Adrenal gland (tissue), 12 donors: Measurements from ENCODE around the gene CALN1. TPM values are rescaled to one million over a fixed set of nuclear protein-coding genes. Genes with fewer than 3 reads are reported as not detected.

Experiments used
- DNase-seq, 7 donors: peaks; one replicate each; pipeline ENCODE4 v3.0.0-alpha.2; 2019 to 2020
- H3K27ac ChIP-seq, 5 donors: fragments of 200-600 bp; sonication (generic) in 4 of 5; 1 replicate in 3 of 5; 2 replicates in 2 of 5; pipeline versions ENCODE4 v1.5.1 to v1.8.0; 2016 to 2020; ENCODE audit warnings: mild to moderate bottlenecking in 1 of 5
- H3K27me3 ChIP-seq: fragments of 200-600 bp; 2 replicates; pipeline ENCODE4 v1.8.0; 2021
- H3K36me3 ChIP-seq, 2 donors: fragments of 200-600 bp; replicated peaks in 1 of 2; 1 replicate in 1 of 2; 2 replicates in 1 of 2; pipeline versions ENCODE4 v1.5.1 to v1.8.0; 2018 to 2022
- H3K4me1 ChIP-seq, 2 donors: fragments of 200-600 bp; replicated peaks in 1 of 2; 1 replicate in 1 of 2; 2 replicates in 1 of 2; pipeline versions ENCODE4 v1.5.1 to v1.8.0; 2018 to 2021
- H3K4me3 ChIP-seq, 4 donors: fragments of 200-600 bp; sonication (generic) in 3 of 4; one replicate each; pipeline ENCODE4 v1.5.1; 2016 to 2018
- H3K9me3 ChIP-seq, 3 donors: fragments of 200-600 bp; sonication (generic) in 1 of 3; replicated peaks in 1 of 3; 1 replicate in 2 of 3; 2 replicates in 1 of 3; pipeline versions ENCODE4 v1.5.1 to v1.8.0; 2016 to 2021
- POLR2A ChIP-seq, 2 donors: fragments of 450-650 bp; IDR thresholded peaks; one replicate each; pipeline ENCODE4 v1.6.1; 2017; ENCODE audit warnings: antibody characterized with exemption in 2 of 2, mild to moderate bottlenecking in 2 of 2, moderate library complexity in 1 of 2
- WGBS, 4 donors: extraction: QIAGEN DNeasy Blood & Tissue Kit in 2 of 4; methylation state at CpG; one replicate each; pipeline versions ENCODE4 v1.1.5 to v1.1.7; 2013 to 2017; 5-methylcytosine and 5-hydroxymethylcytosine counted together
- intact Hi-C, 2 donors: fragments of 100-400 bp; cut with DNase I; formaldehyde crosslinking; loops; one replicate each; pipeline versions ENCODE4 v1.14.1 to v1.15.0; 2022 to 2023
- polyA plus RNA-seq, 3 donors: library from polyadenylated mRNA; stranded (reverse); fragments of 200-250 nt in 2 of 3; fragments of 350-450 nt in 1 of 3; fragmentation: Illumina TruSeq in 1 of 3; extraction: RNeasy Lipid Tissue Mini Kit (QIAGEN cat#74804) in 1 of 3; gene quantifications; one replicate each; pipeline ENCODE4 v1.2.3, GENCODE V29; 2013 to 2014
- total RNA-seq, 9 donors: library from RNA; depleted of rRNA in 4 of 9; stranded (reverse); fragments of >200 nt in 4 of 9; fragments of 120-200 nt in 1 of 9; fragmentation: NEBNext Ultra II Directional in 1 of 9; extraction: Animal tissue kit (Norgen Biotek cat#: 25700) in 1 of 9; gene quantifications; one replicate each; pipeline versions ENCODE4 v1.1.0 to v1.2.4, GENCODE V29; 2013 to 2023
- TF ChIP-seq, protein P1 (sequence below), 6 experiments: fragments of 450-650 bp in 4 of 6; fragments of 200-600 bp in 2 of 6; sonication (generic) in 1 of 6; IDR thresholded peaks; 1 replicate in 5 of 6; 2 replicates in 1 of 6; pipeline versions ENCODE4 v1.5.1 to v1.8.0; 2016 to 2021; ENCODE audit warnings: antibody characterized with exemption in 6 of 6, mild to moderate bottlenecking in 2 of 6, moderate library complexity in 1 of 6
- donor health status: healthy with polysubstance abuse.
- donor health status: Bipolar disorder and iron deficiency.
- donor health status: DM: yes; HTN: yes; CAD: no.
- donor health status: DM: no; HTN: no; CAD: no.
- donor health status: DM: no; HTN: no; CAD: no.
- donor health status: DM: yes; HTN: yes; CAD: no.

CALN1 gene
- total and polyA plus RNA-seq, 12 donors, result 4.3 to 51.5 (median 15.2) TPM

DNA sequence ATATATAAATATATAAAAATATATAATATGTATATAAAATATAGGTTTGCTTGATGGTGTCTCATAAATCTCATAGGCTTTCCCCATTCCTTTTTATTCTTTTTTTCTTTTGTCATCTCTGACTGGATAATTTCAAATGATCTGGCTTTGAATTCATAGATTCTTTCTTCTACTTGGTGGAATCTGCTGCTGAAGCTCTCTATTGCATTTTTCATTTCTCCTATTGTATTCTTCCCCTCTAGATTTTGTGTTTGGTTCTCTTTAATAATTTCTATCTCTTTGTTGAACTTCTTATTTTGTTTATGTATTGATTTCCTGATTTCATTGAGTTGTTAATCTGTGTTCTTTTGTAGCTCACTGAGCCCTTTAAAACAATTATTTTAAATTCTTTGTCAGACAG, 650.8 kb downstream of the CALN1 start:
- Histone ChIP-seq H3K36me3 (no peaks in the 10 kb centered on the region), H3K9me3 (peaks cover 0 to 6% (median 0%) of the 10 kb centered on the region in 3 donors), H3K27ac (no peak overlapping the region), H3K27me3 (no peaks in the 10 kb centered on the region), H3K4me3 (no peak overlapping the region), H3K4me1 (no peaks in the 10 kb centered on the region)
- no peak for DNase-seq
- intact Hi-C loops, result no loop called here
- TF ChIP-seq, protein P1, sequence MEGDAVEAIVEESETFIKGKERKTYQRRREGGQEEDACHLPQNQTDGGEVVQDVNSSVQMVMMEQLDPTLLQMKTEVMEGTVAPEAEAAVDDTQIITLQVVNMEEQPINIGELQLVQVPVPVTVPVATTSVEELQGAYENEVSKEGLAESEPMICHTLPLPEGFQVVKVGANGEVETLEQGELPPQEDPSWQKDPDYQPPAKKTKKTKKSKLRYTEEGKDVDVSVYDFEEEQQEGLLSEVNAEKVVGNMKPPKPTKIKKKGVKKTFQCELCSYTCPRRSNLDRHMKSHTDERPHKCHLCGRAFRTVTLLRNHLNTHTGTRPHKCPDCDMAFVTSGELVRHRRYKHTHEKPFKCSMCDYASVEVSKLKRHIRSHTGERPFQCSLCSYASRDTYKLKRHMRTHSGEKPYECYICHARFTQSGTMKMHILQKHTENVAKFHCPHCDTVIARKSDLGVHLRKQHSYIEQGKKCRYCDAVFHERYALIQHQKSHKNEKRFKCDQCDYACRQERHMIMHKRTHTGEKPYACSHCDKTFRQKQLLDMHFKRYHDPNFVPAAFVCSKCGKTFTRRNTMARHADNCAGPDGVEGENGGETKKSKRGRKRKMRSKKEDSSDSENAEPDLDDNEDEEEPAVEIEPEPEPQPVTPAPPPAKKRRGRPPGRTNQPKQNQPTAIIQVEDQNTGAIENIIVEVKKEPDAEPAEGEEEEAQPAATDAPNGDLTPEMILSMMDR (IDR thresholded peaks at IDR 0.05), result no peak
- TF ChIP-seq POLR2A (IDR thresholded peaks at IDR 0.05), result no peak

GRCh38 chr7:71754828-71755227, 657.3 kb downstream of the CALN1 start:
- TF ChIP-seq, protein P1 (IDR thresholded peaks at IDR 0.05), result no peak
- TF ChIP-seq POLR2A (IDR thresholded peaks at IDR 0.05), result no peak
- H3K4me3 ChIP-seq, result no peak overlapping the region
- intact Hi-C loops, result no loop called here
- peaks cover 0 to 6% (median 0%) of the 10 kb centered on the region in 3 donors for H3K9me3 ChIP-seq
- peaks cover 6% of the 10 kb centered on the region for H3K27me3 ChIP-seq
- H3K36me3 ChIP-seq, result no peaks in the 10 kb centered on the region
- no peak overlapping the region for H3K27ac ChIP-seq
- H3K4me1 ChIP-seq, result no peaks in the 10 kb centered on the region
- DNase-seq, result no peak
- WGBS, 4 donors, result 79 to 88% (median 86%) methylated on average over 2 to 4 of the region's 4 CpGs

GRCh38 chr7:71753956-71754664, 658.0 kb downstream of the CALN1 start:
- Histone ChIP-seq H3K4me1 (no peaks in the 10 kb centered on the region), H3K9me3 (peaks cover 0 to 6% (median 0%) of the 10 kb centered on the region in 3 donors), H3K4me3 (no peak overlapping the region), H3K27ac (no peak overlapping the region), H3K36me3 (no peaks in the 10 kb centered on the region), H3K27me3 (peaks cover 6% of the 10 kb centered on the region)
- no peak for TF ChIP-seq POLR2A (IDR thresholded peaks at IDR 0.05)
- TF ChIP-seq, protein P1 (IDR thresholded peaks at IDR 0.05), result no peak
- 46 to 70% (median 55%) methylated on average over 8 to 9 of the region's 9 CpGs for WGBS, 4 donors
- intact Hi-C loops, result no loop called here
- no peak for DNase-seq

DNA sequence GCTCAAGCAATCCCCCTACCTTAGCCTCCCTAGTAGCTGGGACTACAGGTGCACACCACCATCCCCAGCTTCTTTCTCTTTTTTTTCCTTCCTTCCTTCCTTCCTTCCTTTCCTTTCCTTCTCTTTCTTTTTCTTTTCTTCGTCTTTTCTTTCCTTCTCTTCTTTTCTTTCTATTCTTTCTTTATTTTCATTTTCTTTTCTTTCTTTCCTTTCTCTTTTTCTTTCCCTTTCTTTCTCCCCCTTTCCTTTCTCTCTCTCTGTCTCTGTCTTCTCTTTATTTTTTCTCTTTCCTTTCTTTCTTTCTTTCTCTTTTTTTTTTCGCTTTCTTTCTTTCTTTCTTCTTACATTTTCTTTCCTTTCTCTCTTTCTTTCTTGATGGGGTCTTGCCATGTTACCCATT, 658.9 kb downstream of the CALN1 start:
- intact Hi-C loops, result no loop called here
- H3K9me3 ChIP-seq, result peaks cover 0 to 6% (median 0%) of the 10 kb centered on the region in 3 donors
- H3K4me3 ChIP-seq, result no peak overlapping the region
- no peaks in the 10 kb centered on the region for H3K4me1 ChIP-seq
- H3K36me3 ChIP-seq, result no peaks in the 10 kb centered on the region
- TF ChIP-seq, protein P1 (IDR thresholded peaks at IDR 0.05), result no peak
- TF ChIP-seq POLR2A (IDR thresholded peaks at IDR 0.05), result no peak
- 90 to 98% (median 94%) methylated on average over 2 of the region's 2 CpGs for WGBS, 4 donors
- H3K27me3 ChIP-seq, result peaks cover 6% of the 10 kb centered on the region
- no peak overlapping the region for H3K27ac ChIP-seq
- DNase-seq, result no peak
